ENCODE measurements around the gene TMPRSS12.
"Not testable (repeated sequence)": the region's sequence is repeated elsewhere in the genome, so short reads cannot be mapped to it uniquely, and the experiment has no call there.

Gene TMPRSS12

GRCh38 chr12:50845021-50845647 lies 2.4 kb downstream of the TMPRSS12 start:
- DNase-seq, result no peak
- intact Hi-C loops (cut with DNase I), result no loop called here

GRCh38 chr12:50848963-50849362 lies 6.2 kb downstream of the TMPRSS12 start:
- intact Hi-C loops (cut with DNase I), result no loop called here
- no peak for DNase-seq

- intact Hi-C loops (cut with DNase I); DNase-seq: not testable (repeated sequence)
These were observed 12.5 kb downstream of the TMPRSS12 start for GRCh38 chr12:50855218-50855617.

GRCh38 chr12:50855679-50856078 lies 13.0 kb downstream of the TMPRSS12 start:
- intact Hi-C loops (cut with DNase I); DNase-seq: not testable (repeated sequence)

GRCh38 chr12:50859621-50860310 lies 17.0 kb downstream of the TMPRSS12 start:
- intact Hi-C loops (cut with DNase I), result no loop called here
- DNase-seq, result no peak

DNA sequence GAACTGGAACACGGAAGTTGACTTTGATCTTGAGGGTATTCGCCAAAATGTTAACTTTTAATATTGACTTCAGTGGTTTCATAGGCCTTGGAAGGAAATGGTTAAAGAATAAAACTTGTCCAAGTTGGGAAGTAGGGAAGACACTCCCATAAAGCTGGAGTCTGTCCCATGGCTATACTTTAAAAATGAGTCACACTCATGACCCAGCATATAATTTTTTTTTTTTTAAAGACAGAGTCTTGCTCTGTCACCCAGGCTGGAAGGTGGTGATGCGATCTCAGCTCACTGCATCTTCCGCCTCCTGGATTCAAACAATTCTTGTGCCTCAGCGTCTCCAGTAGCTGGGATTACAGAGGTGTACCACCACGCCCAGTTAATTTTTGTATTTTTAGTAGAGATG lies 19.6 kb downstream of the TMPRSS12 start:
- intact Hi-C loops (cut with DNase I), result no loop called here
- DNase-seq, result no peak

DNA sequence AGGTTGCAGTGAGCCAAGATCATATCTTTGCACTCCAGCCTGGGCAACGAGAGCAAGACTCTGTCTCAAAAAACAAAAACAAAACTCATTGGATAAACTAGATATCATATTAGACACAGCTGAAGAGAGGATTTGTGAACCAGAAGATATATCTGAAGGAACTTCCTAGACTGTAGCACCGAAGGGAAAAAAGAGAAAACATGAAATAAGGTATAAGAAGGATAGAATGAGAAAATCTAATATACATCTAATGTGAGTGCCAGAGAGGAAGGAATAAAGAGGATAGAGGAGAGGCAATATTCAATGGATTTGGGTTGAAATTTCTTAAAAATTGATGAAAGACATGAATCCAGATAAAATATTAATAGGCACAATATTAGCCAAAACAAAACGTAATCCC lies 22.5 kb downstream of the TMPRSS12 start:
- DNase-seq, result no peak
- intact Hi-C loops (cut with DNase I), result no loop called here

DNA sequence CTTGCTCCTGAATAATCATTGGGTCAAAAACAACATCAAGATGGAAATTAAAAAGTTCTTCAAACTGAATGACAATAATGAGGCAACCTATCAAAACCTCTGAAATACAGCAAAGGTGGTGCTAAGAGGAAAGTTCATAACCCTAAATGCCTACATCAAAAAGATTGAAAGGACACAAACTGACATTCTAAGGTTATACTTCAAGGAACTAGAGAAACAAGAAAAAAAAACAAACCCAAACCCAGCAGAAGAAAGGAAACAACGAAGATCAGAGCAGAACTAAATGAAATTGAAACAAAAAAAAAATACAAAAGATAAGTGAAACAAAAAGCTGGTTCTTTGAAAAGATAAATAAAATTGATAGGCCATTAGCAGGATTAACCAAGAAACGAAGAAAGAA lies 26.2 kb downstream of the TMPRSS12 start:
- DNase-seq; intact Hi-C loops (cut with DNase I): not testable (repeated sequence)

- intact Hi-C loops (cut with DNase I), result no loop called here
These were observed 39.8 kb downstream of the TMPRSS12 start for GRCh38 chr12:50882563-50882962.

GRCh38 chr12:50887191-50887590 lies 44.5 kb downstream of the TMPRSS12 start:
- DNase-seq, result no peak
- intact Hi-C loops (cut with DNase I), result no loop called here

More at GRCh38 chr12:50882563-50882962, 39.8 kb downstream of the TMPRSS12 start:
- DNase-seq, result no peak

DNA sequence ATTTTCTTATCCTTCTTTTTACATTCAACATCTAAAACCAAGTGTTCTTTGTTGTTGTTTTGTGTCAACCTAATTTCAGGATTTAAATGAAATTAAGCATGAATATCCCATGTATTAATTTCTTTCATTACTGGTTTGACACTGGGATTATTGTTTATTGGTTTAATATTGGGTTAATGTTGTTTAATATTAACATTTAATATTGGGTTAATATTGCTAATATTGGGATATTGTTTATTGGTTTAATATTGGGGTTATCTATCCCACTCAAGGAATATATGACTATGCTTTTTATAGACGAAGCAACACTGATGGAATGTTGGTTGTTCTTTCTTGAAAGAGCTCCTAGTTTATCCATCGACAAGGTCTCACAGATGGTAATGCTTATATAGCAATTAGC lies 45.9 kb downstream of the TMPRSS12 start:
- DNase-seq, result no peak
- intact Hi-C loops (cut with DNase I), result no loop called here

- intact Hi-C loops (cut with DNase I), result no loop called here
These were observed 51.5 kb downstream of the TMPRSS12 start for GRCh38 chr12:50894241-50894640.

GRCh38 chr12:50901685-50902113 lies 59.0 kb downstream of the TMPRSS12 start:
- no peak for DNase-seq
- intact Hi-C loops (cut with DNase I), result no loop called here

More at GRCh38 chr12:50894241-50894640, 51.5 kb downstream of the TMPRSS12 start:
- DNase-seq, result no peak

DNA sequence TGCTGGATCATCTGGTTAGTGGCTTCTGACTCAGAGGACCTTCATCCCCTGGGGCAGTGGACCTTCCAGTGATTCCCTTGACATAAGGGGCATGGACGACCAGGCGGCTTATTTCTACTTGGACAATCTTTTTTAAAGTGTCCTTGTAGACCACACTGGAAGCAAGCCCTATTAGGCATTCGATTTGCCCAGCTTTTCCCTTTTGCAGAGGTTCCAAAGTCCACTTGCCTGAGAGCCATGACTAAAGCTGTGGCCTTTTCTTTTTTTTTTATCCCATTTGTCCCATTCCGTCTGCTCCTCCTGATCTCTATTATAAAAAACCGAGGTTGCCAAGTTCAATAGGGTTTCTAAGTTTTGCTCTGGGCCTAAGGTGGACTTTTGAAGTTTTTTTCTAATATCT lies 65.8 kb downstream of the TMPRSS12 start:
- intact Hi-C loops (cut with DNase I); DNase-seq: not testable (repeated sequence)

DNA sequence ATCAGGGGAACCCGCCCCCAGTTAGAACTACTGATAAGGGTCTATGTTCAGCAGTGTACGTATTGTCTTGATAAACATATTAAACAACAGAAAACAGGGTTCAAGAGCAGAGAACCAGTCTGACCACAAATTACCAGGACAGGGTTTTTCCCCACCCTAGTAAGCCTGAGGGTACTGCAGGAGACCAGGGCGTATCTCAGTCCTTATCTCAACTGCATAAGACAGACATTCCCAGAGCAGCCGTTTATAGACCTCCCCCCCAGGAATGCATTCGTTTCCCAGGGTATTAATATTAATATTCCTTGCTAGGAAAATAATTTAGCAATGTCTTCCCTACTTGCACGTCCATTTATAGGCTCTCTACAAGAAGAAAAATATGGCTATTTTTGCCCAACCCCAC lies 69.6 kb downstream of the TMPRSS12 start:
- DNase-seq; intact Hi-C loops (cut with DNase I): not testable (repeated sequence)

DNA sequence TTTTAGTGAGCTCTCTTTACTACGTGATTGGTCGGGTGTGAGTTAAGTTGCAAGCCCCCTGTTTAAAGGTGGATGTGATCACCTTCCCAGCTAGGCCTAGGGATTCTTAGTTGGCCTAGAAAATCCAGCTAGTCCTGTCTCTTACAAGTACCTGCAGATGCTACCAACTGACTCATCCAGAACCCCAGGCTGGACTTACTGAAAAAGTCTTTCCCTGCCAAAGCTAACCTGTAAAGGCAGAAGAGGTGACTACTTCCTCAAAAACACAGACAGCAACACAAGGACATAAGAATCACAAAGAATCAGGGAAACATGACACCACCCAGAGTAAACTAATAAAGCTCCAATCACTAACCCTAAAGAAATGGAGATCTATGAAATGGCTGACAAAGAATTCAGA lies 70.5 kb downstream of the TMPRSS12 start:
- no peak for DNase-seq
- intact Hi-C loops (cut with DNase I), result no loop called here

GRCh38 chr12:50914872-50915484 lies 72.3 kb downstream of the TMPRSS12 start:
- intact Hi-C loops (cut with DNase I), result no loop called here
- DNase-seq, result no peak

DNA sequence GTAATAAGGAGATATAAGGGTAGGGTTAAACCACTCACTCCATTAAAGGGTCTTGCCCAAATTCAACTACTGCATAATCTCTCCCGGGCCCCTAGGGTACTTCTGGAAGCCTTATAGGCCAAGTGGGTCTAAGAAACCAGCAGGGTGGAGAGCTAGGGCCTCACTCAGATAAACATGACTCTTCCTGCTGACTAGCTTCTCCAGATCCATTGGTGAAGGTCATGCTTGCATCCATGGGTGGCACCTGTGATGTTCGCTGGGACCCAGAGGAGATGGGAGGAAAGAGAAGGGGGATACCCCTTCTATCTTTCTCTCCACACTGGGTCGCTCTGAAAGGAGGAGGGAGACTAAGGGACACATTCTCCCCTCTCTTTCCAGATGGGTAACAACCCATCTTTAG lies 73.6 kb downstream of the TMPRSS12 start:
- intact Hi-C loops (cut with DNase I), result no loop called here
- DNase-seq, result no peak

DNA sequence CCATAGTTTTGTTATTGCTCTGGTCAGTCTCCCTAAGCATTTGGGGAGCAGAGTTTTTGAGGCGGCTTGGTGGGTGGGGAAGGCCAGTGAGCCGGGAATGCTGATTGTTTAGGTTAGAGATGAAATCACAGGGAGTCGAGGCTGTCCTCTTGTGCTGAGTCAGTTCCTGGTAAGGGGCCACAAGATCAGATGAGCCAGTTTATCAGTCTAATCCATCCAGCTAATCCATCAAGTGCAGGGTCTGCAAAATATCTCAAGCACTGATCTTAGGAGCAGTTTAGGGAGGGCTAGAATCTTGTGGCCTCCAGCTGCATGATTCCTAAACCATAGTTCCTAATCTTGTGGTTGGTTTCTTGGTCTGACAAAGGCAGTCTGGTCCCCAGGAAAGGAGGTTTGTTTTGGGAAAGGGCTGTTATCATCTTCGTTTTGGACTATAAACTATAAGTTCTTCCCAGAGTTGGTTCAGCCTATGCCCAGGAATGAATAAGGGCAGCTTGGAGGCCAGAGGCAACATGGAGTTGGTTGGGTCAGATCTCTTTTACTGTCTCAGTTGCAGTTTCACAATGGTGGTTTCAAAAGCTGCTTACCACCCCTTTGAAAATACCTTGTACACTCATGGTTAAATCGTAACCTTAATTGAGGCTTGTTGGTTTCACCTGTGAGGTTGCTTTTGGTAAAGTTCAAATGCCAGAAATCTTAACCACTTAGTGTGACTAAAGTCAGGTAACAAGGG lies 76.0 kb downstream of the TMPRSS12 start:
- intact Hi-C loops (cut with DNase I), result no loop called here

GRCh38 chr12:50922820-50923219 lies 80.1 kb downstream of the TMPRSS12 start:
- intact Hi-C loops (cut with DNase I), result loop anchor here (10.0 kb wide), 2 partner anchors 62 to 102 kb away; partner anchors contain the start of gene SLC11A2
- peak in 7 of 42 donors; percentile 18 to 63 (median 35) for DNase-seq

More for the DNA sequence above, 76.0 kb downstream of the TMPRSS12 start:
- no peak for DNase-seq
